Fibroblast of peridontal ligament (primary cell): ENCODE measurements around the gene CDC45.
A peak's percentile ranks its signal among the peaks of the same experiment; 100 is the strongest.

Experiments
- DNase-seq: peaks from one replicate; pipeline ENCODE4 v3.0.0-alpha.2; 2010; ENCODE audit errors: extremely low read depth

CDC45 gene

DNA sequence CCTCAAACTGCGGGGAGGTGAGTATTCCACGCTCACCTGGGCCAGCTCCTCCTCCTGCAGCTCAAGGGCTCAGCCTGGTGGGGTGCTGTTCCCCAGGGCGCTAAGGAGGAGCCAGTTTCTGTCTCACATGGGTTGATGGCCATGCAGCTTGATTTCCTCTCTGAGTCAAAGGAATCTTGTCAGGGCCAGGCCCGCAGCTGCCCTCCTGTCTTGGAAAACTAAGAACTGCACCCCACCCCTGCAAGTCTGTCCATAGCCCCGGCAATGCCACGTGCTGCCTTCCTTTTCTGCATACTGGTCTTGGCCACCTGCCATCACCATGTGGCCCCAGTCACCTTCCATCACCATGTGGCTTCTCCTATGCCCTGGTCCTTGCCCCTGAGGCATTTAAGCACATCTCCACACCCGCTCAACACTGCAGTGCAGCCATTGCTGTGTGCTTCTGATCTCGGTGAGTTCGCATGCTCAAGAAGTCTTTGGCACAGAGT lies 79.6 kb downstream of the CDC45 start:
- no peak for DNase-seq

DNA sequence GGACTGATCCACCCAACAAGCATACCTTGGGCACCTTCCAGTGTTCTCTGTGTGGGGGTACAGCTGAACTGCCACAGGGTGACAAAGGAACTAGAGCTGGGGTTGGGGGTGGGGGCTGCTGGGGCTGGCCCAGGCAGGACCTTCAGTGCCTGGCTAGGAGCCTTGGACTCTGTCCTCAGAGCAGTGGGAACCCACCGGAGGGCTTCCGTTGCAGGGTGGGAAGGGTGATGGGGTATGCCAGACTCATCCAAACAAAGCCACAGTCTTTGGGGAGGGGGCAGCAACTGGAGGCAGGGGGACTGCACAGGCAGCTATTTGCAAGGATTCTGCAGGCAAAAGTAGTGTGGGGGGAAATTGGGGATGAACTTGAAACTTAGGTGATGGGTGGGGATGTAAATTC lies 80.2 kb downstream of the CDC45 start:
- DNase-seq = no peak

DNA sequence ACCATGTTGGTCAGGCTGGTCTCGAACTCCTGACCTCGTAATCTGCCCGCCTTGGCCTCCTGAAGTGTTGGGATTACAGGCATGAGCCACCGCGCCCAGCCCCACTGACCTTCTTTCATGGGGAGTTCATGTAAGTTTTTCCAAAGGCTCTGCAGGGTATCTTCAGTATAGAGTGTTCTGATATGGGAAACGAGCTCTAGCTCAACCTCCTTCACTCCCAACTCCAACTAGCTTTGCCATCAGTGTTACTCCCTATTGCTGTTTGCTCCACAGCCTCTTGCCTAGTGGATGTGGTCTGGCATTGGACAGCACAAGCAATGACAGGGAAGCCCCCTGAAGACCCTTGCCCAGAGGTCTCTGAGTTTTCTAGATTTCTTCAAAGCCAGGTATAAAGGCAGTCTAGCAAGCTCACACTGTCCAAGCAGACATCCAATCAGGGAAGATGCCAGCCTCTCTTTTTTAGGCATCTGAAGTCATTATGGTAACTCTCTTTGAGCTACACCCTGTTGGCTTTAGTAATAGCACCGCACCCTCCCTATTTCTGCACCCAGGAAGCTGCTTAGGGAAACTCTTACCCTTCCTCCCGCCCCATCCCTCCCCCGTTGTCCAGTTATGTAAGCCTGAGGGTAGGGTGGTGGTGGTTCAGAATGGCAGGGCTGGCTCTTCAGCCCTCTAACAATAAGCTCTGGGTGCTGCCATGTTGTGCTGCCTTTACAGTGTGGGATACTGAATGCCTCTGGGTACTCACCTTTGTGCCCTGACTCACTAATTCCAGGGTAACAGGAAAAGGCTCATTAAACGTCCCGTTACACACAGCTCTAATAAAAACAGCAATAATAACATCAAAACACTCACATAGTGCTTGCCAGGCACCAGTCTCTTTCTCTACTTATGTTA lies 85.9 kb downstream of the CDC45 start:
- no peak for DNase-seq

DNA sequence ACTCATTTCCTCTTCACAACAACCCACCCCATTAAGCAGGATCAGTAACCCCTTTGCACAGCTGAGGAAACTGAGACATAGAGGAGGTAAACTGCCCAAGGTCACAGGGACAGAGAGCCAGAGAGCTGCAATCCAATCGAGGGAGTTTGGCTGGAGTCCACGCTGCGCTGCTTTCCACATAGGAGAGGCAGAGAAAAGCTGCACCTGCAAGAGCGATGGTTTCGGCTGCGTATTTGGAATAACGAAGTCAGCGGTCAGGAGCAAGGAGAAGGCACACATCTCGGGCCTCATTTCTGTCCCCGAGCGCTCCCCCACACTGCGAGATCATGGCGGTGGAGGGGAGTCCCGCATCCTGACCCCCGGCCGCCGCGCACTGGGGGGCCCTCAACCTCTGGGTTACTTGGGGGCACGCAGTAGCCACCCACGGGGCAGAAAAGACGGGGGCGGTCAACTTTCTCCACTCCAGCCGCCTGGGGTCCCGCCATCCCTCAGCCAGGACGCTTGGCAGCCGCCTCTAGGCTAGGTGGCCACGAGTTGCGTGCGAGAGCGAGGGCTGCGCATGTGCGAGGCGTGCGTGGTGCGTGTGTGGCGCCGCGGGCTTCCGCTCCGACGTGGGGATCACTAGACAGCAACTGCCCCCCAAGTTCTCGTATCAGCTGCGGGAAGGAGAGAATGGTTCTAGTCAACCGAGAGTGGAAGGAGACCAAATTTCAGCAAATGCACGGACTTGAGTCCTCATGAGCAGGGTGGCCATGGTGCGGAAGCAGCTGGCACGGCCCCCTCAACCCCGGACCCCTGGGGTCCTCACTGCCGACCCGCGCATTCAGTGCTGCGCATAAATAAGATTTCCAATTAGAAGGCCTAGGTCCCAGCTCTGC lies 86.8 kb downstream of the CDC45 start:
- no peak for DNase-seq

DNA sequence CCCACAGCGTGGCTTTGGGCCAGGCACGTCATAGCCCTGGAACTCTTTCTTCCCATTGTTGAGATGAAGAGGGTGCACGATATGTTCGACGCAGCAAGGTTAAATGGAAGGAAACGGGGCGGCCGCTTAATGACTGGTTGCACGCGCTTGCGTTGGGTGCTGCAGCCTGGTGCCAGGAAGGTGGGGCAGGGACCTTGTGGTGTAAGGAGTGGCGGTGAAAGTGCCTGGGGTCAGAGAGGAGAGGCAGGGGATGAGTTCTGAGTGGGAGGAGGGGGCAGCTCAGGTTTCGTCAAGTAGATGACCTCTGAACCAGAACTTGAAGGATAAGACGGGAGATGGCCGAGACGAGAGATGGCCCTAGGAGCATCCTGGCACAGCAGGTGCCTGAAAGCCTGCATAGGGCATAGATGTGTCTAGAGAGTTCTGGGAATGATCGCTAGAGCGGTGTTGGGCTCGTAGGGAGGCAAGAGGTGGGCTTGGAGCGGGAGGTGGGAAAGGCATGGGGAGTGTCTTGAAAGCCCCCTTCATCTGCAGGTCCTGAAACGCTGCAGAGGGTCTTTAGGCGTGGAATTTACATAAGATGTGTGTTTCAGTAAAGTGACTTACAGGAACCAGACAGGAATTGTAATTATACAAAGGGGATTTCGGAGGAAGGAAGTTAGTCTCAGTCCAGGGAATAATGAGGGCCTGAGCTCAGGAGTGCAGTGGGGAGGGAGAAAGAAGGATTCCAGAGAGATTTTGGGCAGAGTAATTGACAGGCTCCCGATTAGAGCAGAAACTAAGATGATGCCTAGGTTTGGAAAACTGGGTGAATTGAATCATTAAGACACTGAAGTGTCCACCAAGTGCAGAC lies 87.7 kb downstream of the CDC45 start:
- DNase-seq = no peak

DNA sequence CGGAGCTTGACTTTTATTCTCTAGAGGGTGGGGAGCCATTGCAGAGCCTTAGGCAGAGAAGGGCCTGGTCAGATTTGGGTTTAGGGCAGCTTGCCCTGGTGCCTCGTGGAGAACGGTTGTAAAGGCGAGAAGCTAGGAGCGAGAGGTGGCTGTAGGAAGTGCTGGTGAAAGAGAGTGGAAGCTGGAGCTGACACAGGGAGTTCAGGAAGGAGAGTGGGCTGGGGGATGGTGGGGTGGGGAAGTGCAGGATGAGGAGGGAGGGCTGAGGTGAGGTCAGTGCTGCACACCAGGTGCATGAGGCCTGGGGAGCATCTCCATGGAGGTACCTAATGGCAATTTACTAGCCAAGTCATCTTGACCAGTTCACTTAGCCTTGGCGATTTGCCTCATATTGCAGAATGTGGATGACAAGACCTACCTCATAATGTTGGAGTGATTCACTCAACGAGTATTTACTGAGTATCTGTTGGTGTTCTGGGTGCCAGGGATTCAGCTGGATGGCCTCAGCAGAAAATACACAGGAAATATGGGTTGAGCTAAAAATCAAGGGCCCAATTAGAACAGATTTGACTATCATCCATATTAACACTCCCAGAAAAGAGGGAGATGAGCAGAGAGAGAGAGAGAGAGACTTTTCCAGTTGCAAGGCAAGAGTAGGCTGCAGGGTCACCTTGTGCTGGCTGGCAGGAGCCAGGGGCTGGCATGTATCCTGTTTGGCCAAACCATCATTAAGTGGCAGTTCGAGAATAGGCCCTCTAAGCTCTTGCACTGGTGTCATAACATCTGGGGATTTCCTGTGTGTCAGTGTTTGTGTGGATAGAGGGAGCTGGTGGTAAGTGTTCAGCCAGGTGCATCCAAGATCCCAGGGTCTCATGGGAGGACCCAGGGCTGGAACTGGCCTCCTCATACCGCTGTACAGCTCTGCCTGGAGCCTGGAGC lies 88.9 kb downstream of the CDC45 start:
- DNase-seq = peak; percentile 53

DNA sequence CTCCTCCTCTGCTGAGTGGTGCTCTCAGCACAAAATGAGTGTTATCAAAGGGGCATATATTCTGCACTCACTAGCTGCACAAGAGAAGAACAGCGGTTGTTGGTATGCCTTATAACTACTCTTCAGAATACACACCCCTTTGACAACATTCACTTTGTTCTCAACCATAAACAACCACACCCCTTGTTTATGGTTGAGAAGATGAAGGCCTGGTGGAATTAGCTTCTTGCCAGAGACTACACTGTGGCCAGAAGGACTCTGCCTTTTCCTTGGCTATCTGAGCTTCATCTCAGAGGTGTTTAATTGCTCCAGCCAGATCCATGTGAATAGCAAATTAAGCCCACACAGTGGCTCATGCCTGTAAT lies 89.5 kb downstream of the CDC45 start:
- DNase-seq = no peak

DNA sequence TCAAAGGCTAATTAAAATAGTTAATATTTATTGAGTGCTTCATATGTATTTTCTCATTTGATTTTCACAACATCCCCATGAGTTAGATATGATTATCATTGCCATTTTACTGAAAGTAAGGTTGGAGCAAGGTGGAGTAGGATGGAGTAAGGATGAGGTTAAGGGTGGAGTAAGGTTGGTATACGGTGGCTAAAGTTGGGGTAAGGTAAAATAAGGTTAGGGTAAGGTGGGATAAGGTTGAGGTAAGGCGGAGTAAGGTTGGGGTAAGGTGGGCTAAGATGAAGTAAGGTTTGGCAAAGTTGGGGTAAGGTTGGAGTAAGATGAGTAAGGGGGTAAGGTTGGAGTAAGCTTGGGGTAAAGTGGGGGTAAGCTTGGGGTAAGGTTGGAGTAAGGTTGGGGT lies 90.3 kb downstream of the CDC45 start:
- DNase-seq = no peak
